Right lobe of liver (tissue), 6 donors: ENCODE results near the gene NCOA3. TPM values are rescaled to one million over a fixed set of nuclear protein-coding genes. Genes with fewer than 3 reads are reported as not detected.

ENCODE experiments used
- ATAC-seq, 4 donors: fragments of 200-7000 bp; cut with Tn5 transposase; one replicate each; pipeline ENCODE4 v1.9.1; 2020; ENCODE audit warnings: mild to moderate bottlenecking in 4 of 4, moderate library complexity in 4 of 4
- DNase-seq, 3 donors: peaks; one replicate each; pipeline ENCODE4 v3.0.0-alpha.2; 2020
- H3K27ac ChIP-seq, 3 donors: fragments of 200-600 bp; one replicate each; pipeline ENCODE4 v1.8.0; 2022
- H3K27me3 ChIP-seq, 2 donors: fragments of 200-600 bp; one replicate each; pipeline ENCODE4 v1.8.0; 2022
- H3K36me3 ChIP-seq, 4 donors: fragments of 200-600 bp; sonication (generic) in 1 of 4; one replicate each; pipeline versions ENCODE4 v1.5.1 to v1.8.0; 2017 to 2022; ENCODE audit warnings: control low read depth in 1 of 4
- H3K4me1 ChIP-seq, 4 donors: fragments of 200-600 bp; sonication (generic) in 1 of 4; one replicate each; pipeline versions ENCODE4 v1.5.1 to v1.8.0; 2017 to 2022; ENCODE audit warnings: control low read depth in 1 of 4
- H3K4me3 ChIP-seq, 3 donors: fragments of 200-600 bp; one replicate each; pipeline ENCODE4 v1.8.0; 2022
- H3K9me3 ChIP-seq, 4 donors: fragments of 200-600 bp; sonication (generic) in 1 of 4; one replicate each; pipeline versions ENCODE4 v1.5.1 to v1.8.0; 2017 to 2022; ENCODE audit warnings: control low read depth in 1 of 4
- CTCF ChIP-seq, 4 donors: fragments of 200-600 bp in 3 of 4; fragments of 450-650 bp in 1 of 4; IDR thresholded peaks; one replicate each; pipeline versions ENCODE4 v1.5.1 to v1.8.0; 2016 to 2022; ENCODE audit warnings: antibody characterized with exemption in 4 of 4, mild to moderate bottlenecking in 2 of 4
- POLR2A ChIP-seq: fragments of 450-650 bp; IDR thresholded peaks from one replicate; pipeline ENCODE4 v1.6.1; 2017; ENCODE audit warnings: antibody characterized with exemption, mild to moderate bottlenecking
- WGBS: methylation state at CpG from one replicate; pipeline ENCODE4 v1.1.6; 2018; ENCODE audit warnings: low coverage, low lambda C conversion rate; ENCODE audit not compliant: insufficient coverage; ENCODE audit errors: missing lambda C conversion rate; 5-methylcytosine and 5-hydroxymethylcytosine counted together
- intact Hi-C, 2 donors: fragments of 100-400 bp; cut with DNase I; formaldehyde crosslinking; loops; one replicate each; pipeline versions ENCODE4 v1.11.2 to v1.14.1; 2022
- total RNA-seq, 6 experiments: library from RNA; depleted of rRNA in 2 of 6; stranded (reverse); fragments of >200 nt in 2 of 6; fragmentation: NEBNext Ultra II Directional in 3 of 6; extraction: Animal tissue kit (Norgen Biotek cat#: 25700) in 3 of 6; gene quantifications; one replicate each; pipeline versions ENCODE4 v1.1.0 to v1.2.4, GENCODE V29; 2016 to 2023
- donor health status: DM: no; HTN: yes; CAD: no.
- donor health status: DM: no; HTN: no; CAD: no.
- donor health status: DM: no; HTN: no; CAD: no.
- donor health status: DM: no; HTN: yes; CAD: no.
- donor health status: DM: no; HTN: yes; CAD: no.

Gene NCOA3
- total RNA-seq, 6 experiments from 2014 or later: 11.2 to 15.1 (median 13.8) TPM

GRCh38 chr20:47610247-47610944 lies 108.7 kb downstream of the NCOA3 start:
- H3K27ac ChIP-seq: no peak overlapping the region
- H3K36me3 ChIP-seq: no peaks in the 10 kb centered on the region
- 49% methylated on average over 6 of the region's 6 CpGs for WGBS
- H3K9me3 ChIP-seq: no peaks in the 10 kb centered on the region
- DNase-seq (no peak), ATAC-seq (peak; percentile 40 to 87 (median 75))
- intact Hi-C loops: no loop called here
- H3K27me3 ChIP-seq: no peaks in the 10 kb centered on the region
- H3K4me1 ChIP-seq: peaks cover 0 to 10% (median 2%) of the 10 kb centered on the region in 4 donors
- no peak overlapping the region for H3K4me3 ChIP-seq
- no peak for TF ChIP-seq CTCF (IDR thresholded peaks at IDR 0.05)
- no peak for TF ChIP-seq POLR2A

- no peak for ATAC-seq
- TF ChIP-seq POLR2A (no peak), CTCF (IDR thresholded peaks at IDR 0.05) (no peak)
- Histone ChIP-seq H3K4me1 (peaks cover 0 to 6% (median 0%) of the 10 kb centered on the region in 4 donors), H3K27ac (no peak overlapping the region), H3K4me3 (no peak overlapping the region), H3K27me3 (no peaks in the 10 kb centered on the region), H3K36me3 (no peaks in the 10 kb centered on the region), H3K9me3 (no peaks in the 10 kb centered on the region)
- DNase-seq: no peak
- intact Hi-C loops: no loop called here
These were observed 109.2 kb downstream of the NCOA3 start for GRCh38 chr20:47610945-47611250.

- Histone ChIP-seq H3K4me1 (peaks cover 0 to 6% (median 0%) of the 10 kb centered on the region in 4 donors), H3K27ac (no peak overlapping the region), H3K9me3 (no peaks in the 10 kb centered on the region), H3K4me3 (no peak overlapping the region), H3K36me3 (no peaks in the 10 kb centered on the region), H3K27me3 (no peaks in the 10 kb centered on the region)
- WGBS: 86% methylated on average over 1 of the region's 9 CpGs
- DNase-seq (no peak), ATAC-seq (no peak)
- intact Hi-C loops: no loop called here
- TF ChIP-seq POLR2A (no peak), CTCF (IDR thresholded peaks at IDR 0.05) (no peak)
These were observed 110.1 kb downstream of the NCOA3 start for GRCh38 chr20:47611785-47612184.

- WGBS: 91% methylated on average over 2 of the region's 2 CpGs
- H3K4me1 ChIP-seq: peaks cover 0 to 6% (median 0%) of the 10 kb centered on the region in 4 donors
- H3K27ac ChIP-seq: no peak overlapping the region
- DNase-seq: no peak
- ATAC-seq: no peak
- no peaks in the 10 kb centered on the region for H3K9me3 ChIP-seq
- no peak overlapping the region for H3K4me3 ChIP-seq
- no peaks in the 10 kb centered on the region for H3K27me3 ChIP-seq
- no peak for TF ChIP-seq CTCF (IDR thresholded peaks at IDR 0.05)
- no peak for TF ChIP-seq POLR2A
- intact Hi-C loops: no loop called here
- no peaks in the 10 kb centered on the region for H3K36me3 ChIP-seq
These were observed 111.0 kb downstream of the NCOA3 start for GRCh38 chr20:47612670-47613069.
